CD4-positive, alpha-beta T cell (primary cell): ENCODE results near the gene SNX8. TPM values are rescaled to one million over a fixed set of nuclear protein-coding genes. Genes with fewer than 3 reads are reported as not detected.

Source experiments
- ATAC-seq: fragments of 200-7000 bp; cut with Tn5 transposase; one replicate; pipeline ENCODE4 v1.10.0; 2022; ENCODE audit warnings: mild to moderate bottlenecking; ENCODE audit not compliant: poor library complexity
- CTCF ChIA-PET: fragments of 350-600 bp; sonication (Branson Sonifier 250); formaldehyde crosslinking; loops from one replicate; lab custom pipeline; 2021; ENCODE audit warnings: antibody characterized with exemption, inconsistent platforms; lab: Charles Lee
- POLR2A ChIA-PET: fragments of 350-600 bp; sonication (Branson Sonifier 250); formaldehyde crosslinking; loops from one replicate; lab custom pipeline; 2021; ENCODE audit warnings: antibody characterized with exemption, inconsistent platforms; lab: Charles Lee
- DNase-seq, 14 experiments: peaks; one replicate each; pipeline ENCODE4 v3.0.0-alpha.2; 2013 to 2020; ENCODE audit warnings: mixed read lengths in 2 of 14
- H3K27ac ChIP-seq, 2 donors: one replicate each; pipeline versions ENCODE4 v1.5.1 to v1.7.0; 2013; ENCODE audit warnings: low read length in 2 of 2, low read depth in 1 of 2, mild to moderate bottlenecking in 1 of 2
- H3K27me3 ChIP-seq, 2 experiments: 1 replicate in 1 of 2; 2 replicates in 1 of 2; pipeline versions ENCODE4 v1.6.1 to v1.7.0; 2013; ENCODE audit warnings: low read length in 2 of 2, control low read depth in 1 of 2, mild to moderate bottlenecking in 1 of 2, moderate library complexity in 1 of 2; ENCODE audit not compliant: insufficient read depth in 2 of 2, control insufficient read depth in 1 of 2
- H3K36me3 ChIP-seq: one replicate; pipeline ENCODE4 v1.6.1; 2013; ENCODE audit warnings: low read length, control low read depth; ENCODE audit not compliant: insufficient read depth
- H3K4me1 ChIP-seq: one replicate; pipeline ENCODE4 v1.6.1; 2013; ENCODE audit warnings: low read length, control low read depth; ENCODE audit not compliant: insufficient read depth
- H3K4me3 ChIP-seq: one replicate; pipeline ENCODE4 v1.5.1; 2013; ENCODE audit warnings: mild to moderate bottlenecking, low read length, moderate library complexity
- H3K9me3 ChIP-seq, 2 experiments: 1 replicate in 1 of 2; 2 replicates in 1 of 2; pipeline versions ENCODE4 v1.6.1 to v1.7.0; 2013; ENCODE audit warnings: low read length in 2 of 2, mild to moderate bottlenecking in 2 of 2, control low read depth in 1 of 2, moderate library complexity in 1 of 2; ENCODE audit not compliant: control insufficient read depth in 1 of 2, insufficient read depth in 1 of 2
- H3K27ac Mint-ChIP-seq: one replicate; pipeline ENCODE4 v1.8.0; 2020; ENCODE audit warnings: mixed read lengths
- H3K27me3 Mint-ChIP-seq: one replicate; pipeline ENCODE4 v1.8.0; 2021; ENCODE audit warnings: mixed read lengths
- H3K36me3 Mint-ChIP-seq: one replicate; pipeline ENCODE4 v1.8.0; 2021; ENCODE audit warnings: low read depth, mixed read lengths
- H3K4me1 Mint-ChIP-seq: one replicate; pipeline ENCODE4 v1.8.0; 2021; ENCODE audit warnings: low read depth, mixed read lengths
- H3K4me3 Mint-ChIP-seq: one replicate; pipeline ENCODE4 v1.8.0; 2020; ENCODE audit warnings: mild to moderate bottlenecking, mixed read lengths
- H3K9me3 Mint-ChIP-seq: one replicate; pipeline ENCODE4 v1.8.0; 2020; ENCODE audit warnings: mixed read lengths
- CTCF ChIP-seq: fragments of 200-600 bp; IDR thresholded peaks from one replicate; pipeline ENCODE4 v1.8.0; 2022; ENCODE audit warnings: antibody characterized with exemption, mild to moderate bottlenecking
- intact Hi-C, 2 experiments: fragments of 100-400 bp; cut with DNase I in 1 of 2; cut with micrococcal nuclease in 1 of 2; formaldehyde crosslinking; loops; one replicate each; pipeline versions ENCODE4 v1.15.1 to v1.9.0; 2023 to 2025; cut with DNase I, micrococcal nuclease
- total RNA-seq, 174 experiments: library from RNA in 2 of 174; stranded (reverse) in 2 of 174; gene quantifications; one replicate each; pipeline ENCODE4 v1.2.3 and lab custom pipeline; 2021 to 2026

Gene SNX8
- total RNA-seq, 2 experiments from 2014 or later: 4.2 to 4.5 TPM

DNA sequence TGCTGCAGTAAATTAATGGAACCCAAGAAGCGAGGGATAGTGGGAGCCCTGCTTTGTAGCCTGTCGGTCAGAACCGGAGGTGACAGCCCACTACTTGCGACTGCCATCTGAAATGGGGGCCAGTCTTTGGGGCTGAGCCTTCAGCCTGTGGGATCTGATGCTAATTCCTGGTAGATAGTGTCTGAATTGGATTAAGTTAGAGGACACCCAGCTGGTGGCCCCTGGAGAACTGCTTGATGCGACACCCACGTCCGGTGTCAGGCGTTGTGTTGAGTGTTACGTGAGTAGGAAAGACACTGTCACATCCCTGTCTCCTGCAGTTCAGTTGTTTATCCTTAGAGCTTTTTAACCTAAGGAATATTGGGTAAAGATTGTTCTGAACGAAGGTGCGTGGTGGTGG, 45.4 kb upstream of the SNX8 start:
- H3K27ac Mint-ChIP-seq: no peak overlapping the region
- ChIA-PET CTCF (interaction anchor here (0.6 kb wide), 1 partner anchor 41 kb away, joined by 3 read pairs; no protein-coding TSS in a partner anchor), POLR2A (no interaction called here)
- Histone ChIP-seq H3K4me3 (no peak overlapping the region), H3K36me3 (peaks cover 60% of the 10 kb centered on the region), H3K4me1 (peaks cover 48% of the 10 kb centered on the region), H3K9me3 (no peaks in the 10 kb centered on the region), H3K27me3 (no peaks in the 10 kb centered on the region), H3K27ac (no peak overlapping the region)
- intact Hi-C loops: loop anchor here in 1 of 2 experiments (5.0 kb wide), 1 partner anchor 417 kb away; no protein-coding TSS in a partner anchor
- peaks cover 42% of the 10 kb centered on the region for H3K4me1 Mint-ChIP-seq
- H3K27me3 Mint-ChIP-seq: no peaks in the 10 kb centered on the region
- H3K9me3 Mint-ChIP-seq: no peaks in the 10 kb centered on the region
- H3K36me3 Mint-ChIP-seq: peaks cover 69% of the 10 kb centered on the region
- TF ChIP-seq CTCF: no peak
- peak overlapping the region; percentile 49 for H3K4me3 Mint-ChIP-seq
- no peak for ATAC-seq
- DNase-seq: no peak

GRCh38 chr7:2358968-2359527, 44.8 kb upstream of the SNX8 start:
- DNase-seq (no peak), ATAC-seq (no peak)
- Mint-ChIP-seq H3K9me3 (no peaks in the 10 kb centered on the region), H3K4me3 (peak overlapping the region; percentile 49), H3K36me3 (peaks cover 69% of the 10 kb centered on the region), H3K27me3 (no peaks in the 10 kb centered on the region), H3K4me1 (peaks cover 48% of the 10 kb centered on the region), H3K27ac (peak overlapping the region; percentile 57)
- intact Hi-C loops: loop anchor here in 1 of 2 experiments (5.0 kb wide), 1 partner anchor 417 kb away; no protein-coding TSS in a partner anchor
- Histone ChIP-seq H3K4me3 (no peak overlapping the region), H3K27me3 (no peaks in the 10 kb centered on the region), H3K4me1 (peaks cover 48% of the 10 kb centered on the region), H3K27ac (no peak overlapping the region), H3K9me3 (no peaks in the 10 kb centered on the region), H3K36me3 (peaks cover 55% of the 10 kb centered on the region)
- ChIA-PET CTCF (interaction anchor here (0.6 kb wide), 1 partner anchor 40 kb away, joined by 3 read pairs; no protein-coding TSS in a partner anchor), POLR2A (no interaction called here)
- TF ChIP-seq CTCF: no peak

DNA sequence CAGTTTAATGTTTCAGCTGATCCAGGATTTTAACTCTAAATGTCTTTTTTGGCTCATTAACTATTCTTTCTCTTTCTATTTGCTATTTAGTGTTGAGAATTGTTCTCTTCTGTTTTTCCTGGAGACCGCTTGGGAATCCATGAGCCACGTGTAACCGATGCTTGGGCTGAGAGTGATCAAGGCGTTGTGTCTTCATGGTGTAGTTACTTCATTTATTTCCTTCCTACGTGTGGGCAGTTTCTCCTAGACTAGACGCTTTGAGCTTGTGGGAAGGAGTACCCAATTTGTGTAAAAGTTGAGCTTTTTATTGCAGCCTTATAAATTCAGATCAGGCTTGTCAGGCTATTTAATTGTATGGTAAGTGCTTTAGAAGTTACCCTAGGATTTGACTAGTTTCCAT, 43.3 kb upstream of the SNX8 start:
- Mint-ChIP-seq H3K9me3 (no peaks in the 10 kb centered on the region), H3K36me3 (peaks cover 55% of the 10 kb centered on the region), H3K4me3 (peak overlapping the region; percentile 78), H3K27me3 (no peaks in the 10 kb centered on the region), H3K27ac (peak overlapping the region; percentile 35), H3K4me1 (peaks cover 52% of the 10 kb centered on the region)
- ATAC-seq (no peak), DNase-seq (no peak)
- H3K4me3 ChIP-seq: no peak overlapping the region
- no peaks in the 10 kb centered on the region for H3K9me3 ChIP-seq
- intact Hi-C loops: loop anchor here in 1 of 2 experiments (5.0 kb wide), 1 partner anchor 415 kb away; no protein-coding TSS in a partner anchor
- ChIA-PET CTCF (no interaction called here), POLR2A (no interaction called here)
- no peaks in the 10 kb centered on the region for H3K27me3 ChIP-seq
- peaks cover 42% of the 10 kb centered on the region for H3K36me3 ChIP-seq
- H3K27ac ChIP-seq: no peak overlapping the region
- TF ChIP-seq CTCF: no peak
- peaks cover 60% of the 10 kb centered on the region for H3K4me1 ChIP-seq
